LHCN-M2 (cell line): ENCODE measurements around the gene APLF. TPM values are rescaled to one million over a fixed set of nuclear protein-coding genes. Genes with fewer than 3 reads are reported as not detected.
"Not testable (repeated sequence)": the region's sequence is repeated elsewhere in the genome, so short reads cannot be mapped to it uniquely, and the experiment has no call there.

Experiments
- DNase-seq: peaks from one replicate; pipeline ENCODE4 v3.0.0-alpha.2; 2012; ENCODE audit warnings: low read depth
- total RNA-seq: library from RNA; depleted of rRNA; stranded (reverse); fragments of >200 nt; gene quantifications from 2 replicates; pipeline ENCODE4 v1.2.3, GENCODE V29; 2014

Gene APLF
- total RNA-seq, 1 experiment from 2014 or later = 3.4 TPM

DNA sequence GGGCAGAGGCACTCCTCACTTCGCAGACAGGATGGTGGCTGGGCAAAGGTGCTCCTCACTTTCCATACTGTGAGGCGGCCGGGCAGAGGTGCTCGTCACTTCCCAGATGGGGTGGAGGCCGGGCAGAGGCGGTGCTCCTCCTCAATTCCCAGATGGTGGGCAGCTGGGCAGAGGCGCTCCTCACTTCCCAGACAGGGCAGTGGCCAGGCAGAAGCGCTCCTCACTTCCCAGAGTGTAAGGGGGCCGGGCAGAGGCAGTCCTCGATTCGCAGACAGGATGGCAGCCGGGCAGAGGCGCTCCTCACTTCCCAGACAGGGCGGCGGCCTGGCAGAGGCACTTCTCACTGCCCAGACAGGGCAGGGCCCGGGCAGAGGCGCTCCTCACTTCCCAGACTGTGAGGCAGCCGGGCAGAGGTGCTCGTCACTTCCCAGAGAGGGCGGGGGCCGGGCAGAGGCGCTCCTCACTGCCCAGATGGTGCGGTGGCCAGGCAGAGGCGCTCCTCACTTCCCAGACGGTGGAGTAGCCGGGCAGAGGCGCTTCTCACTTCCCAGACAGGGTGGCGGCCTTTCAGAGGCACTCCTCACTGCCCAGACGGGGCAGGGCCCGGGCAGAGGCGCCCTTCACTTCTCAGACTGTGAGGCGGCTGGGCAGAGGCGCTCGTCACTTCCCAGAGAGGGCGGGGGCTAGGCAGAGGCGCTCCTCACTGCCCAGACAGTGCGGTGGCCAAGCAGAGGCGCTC lies 60.1 kb downstream of the APLF start:
- not testable (repeated sequence) for DNase-seq

DNA sequence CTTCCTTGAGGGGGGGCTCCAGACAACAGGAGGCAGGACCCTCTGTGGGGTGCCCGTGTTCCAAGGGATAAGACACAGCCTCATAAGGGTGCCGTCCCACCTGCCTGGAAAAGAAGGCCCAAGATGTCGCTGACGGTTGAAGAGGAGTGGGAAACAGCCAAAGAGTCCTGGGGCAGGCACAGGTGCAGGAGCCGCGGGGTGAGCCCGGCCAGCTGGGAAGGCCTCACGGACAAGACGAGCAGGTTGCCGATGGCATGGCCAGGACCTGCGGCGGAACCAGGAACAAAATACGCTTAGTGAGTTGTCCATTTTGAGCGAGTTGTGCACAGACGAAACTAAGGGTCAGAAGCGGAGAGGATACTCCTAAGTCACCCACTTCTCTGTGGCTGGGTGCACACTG lies 61.8 kb downstream of the APLF start:
- not testable (repeated sequence) for DNase-seq

- not testable (repeated sequence) for DNase-seq
Observed at GRCh38 chr2:68529651-68530050, 62.3 kb downstream of the APLF start.

- no peak for DNase-seq
Observed at GRCh38 chr2:68536000-68536399, 68.6 kb downstream of the APLF start.

GRCh38 chr2:68537011-68537410 lies 69.6 kb downstream of the APLF start:
- no peak for DNase-seq

DNA sequence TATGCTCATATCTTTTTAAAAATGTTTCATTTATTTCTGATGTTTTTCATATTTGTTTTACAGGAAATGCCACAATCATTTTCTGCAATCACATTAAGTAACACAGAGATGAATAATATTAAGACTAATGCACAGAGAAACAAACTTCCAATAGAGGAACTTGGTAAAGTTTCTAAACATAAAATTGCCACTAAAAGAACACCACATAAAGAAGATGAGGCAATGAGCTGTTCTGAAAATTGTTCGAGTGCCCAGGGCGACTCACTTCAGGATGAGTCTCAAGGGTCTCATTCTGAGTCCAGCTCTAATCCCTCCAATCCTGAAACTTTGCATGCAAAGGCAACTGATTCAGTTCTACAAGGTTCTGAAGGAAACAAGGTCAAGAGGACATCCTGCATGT lies 70.4 kb downstream of the APLF start:
- peak; percentile 82 for DNase-seq

DNA sequence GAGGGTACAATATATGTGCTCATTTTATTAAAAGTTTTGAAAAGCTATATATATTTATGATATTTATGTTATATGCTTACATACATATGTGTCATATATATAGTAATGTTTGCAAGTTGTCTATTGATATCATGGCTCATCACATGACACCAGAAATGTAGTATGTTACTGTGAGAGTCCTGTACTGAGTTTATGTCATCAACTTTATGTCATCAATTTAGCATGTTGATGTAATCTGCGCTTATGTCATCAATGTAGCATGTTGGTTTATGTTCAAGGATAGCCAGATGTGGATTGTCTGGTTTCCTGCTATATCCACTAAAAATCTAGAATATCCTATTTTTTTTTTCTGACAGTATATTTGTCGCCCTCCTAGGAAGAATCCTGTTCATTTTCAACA lies 77.4 kb downstream of the APLF start:
- DNase-seq = no peak

- DNase-seq = peak; percentile 50
Observed at GRCh38 chr2:68548396-68548795, 81.0 kb downstream of the APLF start.

GRCh38 chr2:68553098-68553497 lies 85.7 kb downstream of the APLF start:
- no peak for DNase-seq

- DNase-seq = not testable (repeated sequence)
Observed at GRCh38 chr2:68555425-68556206, 88.2 kb downstream of the APLF start.

- no peak for DNase-seq
Observed at GRCh38 chr2:68556381-68556780, 89.0 kb downstream of the APLF start.

DNA sequence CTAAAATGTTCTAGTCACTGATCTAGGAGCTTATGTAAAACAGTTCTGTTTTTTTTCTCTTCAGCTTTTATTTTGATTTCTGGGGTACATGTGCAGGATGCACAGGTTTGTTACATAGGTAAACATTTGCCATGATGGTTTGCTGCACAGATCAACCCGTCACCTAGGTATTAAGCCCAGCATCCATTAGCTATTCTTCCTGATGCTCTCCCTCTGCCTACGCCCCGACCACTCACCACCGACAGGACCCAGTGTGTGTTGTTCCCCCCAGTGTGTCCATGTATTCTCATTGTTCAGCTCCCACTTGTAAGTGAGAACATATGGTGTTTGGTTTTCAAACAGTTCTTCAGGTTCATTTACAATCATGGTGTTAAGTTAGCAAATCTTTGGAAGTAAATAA lies 91.2 kb downstream of the APLF start:
- DNase-seq = no peak

DNA sequence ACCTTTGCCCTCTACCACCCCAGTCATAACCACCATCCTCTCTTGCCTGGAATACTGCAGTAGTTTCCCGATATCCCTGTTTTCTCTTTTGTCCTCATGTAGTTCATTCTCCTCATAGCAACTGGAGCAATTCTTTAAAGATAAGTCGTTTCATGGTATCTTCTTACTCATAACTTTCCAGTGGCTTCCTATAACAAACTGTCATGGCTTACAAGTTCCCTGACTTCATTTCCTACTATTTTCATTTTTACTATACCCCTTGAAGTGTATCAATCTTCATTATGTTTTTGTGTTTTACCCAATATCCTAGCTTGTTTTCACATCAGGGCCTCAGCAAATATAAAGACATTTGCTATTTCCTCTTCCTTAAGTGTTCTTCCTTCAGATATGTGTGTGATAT lies 92.3 kb downstream of the APLF start:
- DNase-seq = no peak

DNA sequence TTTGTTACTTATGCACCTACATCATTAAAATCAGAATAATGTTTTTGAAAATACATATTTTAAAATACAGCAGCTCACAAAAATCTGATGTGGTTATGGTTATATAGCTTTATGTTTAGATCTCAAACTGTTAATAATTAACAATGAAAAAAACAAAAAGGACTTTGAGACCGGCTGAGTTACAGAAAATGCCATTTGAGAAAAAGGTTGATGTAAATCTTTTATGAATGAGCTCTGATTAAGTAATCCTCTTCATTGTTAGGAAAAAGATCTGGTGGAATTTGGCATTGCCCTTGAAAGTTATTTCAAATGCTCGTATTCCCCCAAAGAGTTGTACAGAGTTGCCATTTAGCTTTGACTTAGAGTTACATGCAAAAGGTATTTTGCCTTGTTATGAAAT lies 93.2 kb downstream of the APLF start:
- no peak for DNase-seq

- DNase-seq = no peak
Observed at GRCh38 chr2:68561372-68561771, 94.0 kb downstream of the APLF start.

DNA sequence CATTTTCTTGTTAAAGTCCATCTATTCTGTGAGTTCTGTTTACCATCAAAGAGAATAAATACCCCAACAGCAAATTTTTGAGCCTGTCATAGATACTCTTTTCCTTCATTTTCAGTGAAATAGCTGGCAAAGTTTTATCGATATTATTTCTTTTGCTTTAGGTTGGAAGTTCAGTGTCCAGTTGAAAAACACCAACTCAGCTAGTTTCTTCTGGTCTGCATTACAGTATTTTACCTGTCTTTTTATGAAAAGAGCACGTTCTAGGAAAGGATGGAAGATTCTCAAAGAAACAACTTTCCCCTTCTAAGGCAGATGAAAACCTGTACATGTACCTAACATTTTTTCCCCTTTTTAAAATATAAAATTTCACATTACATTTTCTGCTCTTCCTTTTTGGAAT lies 95.5 kb downstream of the APLF start:
- DNase-seq = no peak

- no peak for DNase-seq
Observed at GRCh38 chr2:68564426-68564825, 97.0 kb downstream of the APLF start.

DNA sequence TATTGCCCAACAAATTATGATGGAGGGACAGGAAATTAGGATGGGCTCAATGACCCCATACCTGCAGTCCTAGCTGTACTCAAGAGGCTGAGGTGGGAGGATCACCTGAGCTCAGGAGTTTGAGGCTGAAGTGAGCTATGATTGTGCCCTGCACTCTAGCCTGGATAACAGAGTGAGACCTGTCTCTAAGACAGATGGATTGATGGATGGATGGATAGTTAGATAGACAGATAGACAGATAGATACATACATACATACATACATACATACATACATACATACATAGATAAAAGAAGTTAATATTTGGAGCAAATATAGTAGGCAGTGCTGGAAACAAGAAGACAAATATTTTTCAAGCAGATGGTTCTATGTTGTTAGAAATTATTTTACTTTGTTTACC lies 97.9 kb downstream of the APLF start:
- DNase-seq = no peak

- DNase-seq = peak; percentile 24
Observed at GRCh38 chr2:68565858-68566257, 98.5 kb downstream of the APLF start.

- DNase-seq = no peak
Observed at GRCh38 chr2:68566362-68566761, 99.0 kb downstream of the APLF start.

- DNase-seq = no peak
Observed at GRCh38 chr2:68568116-68568515, 100.7 kb downstream of the APLF start.

GRCh38 chr2:68569604-68570003 lies 102.2 kb downstream of the APLF start:
- DNase-seq = peak; percentile 14

GRCh38 chr2:68570434-68570833 lies 103.0 kb downstream of the APLF start:
- DNase-seq = not testable (repeated sequence)
